ENCODE data around the gene C12orf50. TPM values are rescaled to one million over a fixed set of nuclear protein-coding genes. Genes with fewer than 3 reads are reported as not detected.

C12orf50 gene
- total and polyA plus RNA-seq, 10 of the 15 experiments (the other 5 are each of a cell fraction or from before 2014, with no cell fraction given) = 0.03 to 0.06 TPM; not detected in 8

GRCh38 chr12:88029093-88029665 is at the start of gene C12orf50 (continued):
- TF ChIP-seq PBX3 (IDR thresholded peaks at IDR 0.05; ENCODE audit: insufficient replicate concordance, low read depth, low read length) (no peak), BCL3 (IDR thresholded peaks at IDR 0.05; ENCODE audit: borderline replicate concordance, insufficient read depth, low read depth, low read length, poor library complexity, severe bottlenecking) (no peak), NRF1 (conservative IDR thresholded peaks at IDR 0.05; ENCODE audit: low read depth, low read length) (no peak), BACH1 (IDR thresholded peaks at IDR 0.05; ENCODE audit: borderline replicate concordance) (no peak), MEF2A (IDR thresholded peaks at IDR 0.05; ENCODE audit: insufficient read depth, low read depth, low read length) (no peak), SMARCA5 (IDR thresholded peaks at IDR 0.05) (no peak), NR2C1 (IDR thresholded peaks at IDR 0.05) (no peak), E2F8 (IDR thresholded peaks at IDR 0.05; ENCODE audit: low read depth, partially characterized antibody) (no peak)
